Tibial nerve (tissue), 3 donors: ENCODE results near the gene ADGRL3.

ENCODE experiments used
- EP300 ChIP-seq, 2 donors: sonication (generic); formaldehyde crosslinking; IDR thresholded peaks; one replicate each; pipeline ENCODE4 v1.6.1; 2017; ENCODE audit warnings: antibody characterized with exemption in 2 of 2, mild to moderate bottlenecking in 1 of 2
- POLR2A ChIP-seq, 2 donors: fragments of 450-650 bp; IDR thresholded peaks; one replicate each; pipeline ENCODE4 v1.6.1; 2017; ENCODE audit warnings: antibody characterized with exemption in 2 of 2, mild to moderate bottlenecking in 2 of 2, moderate library complexity in 2 of 2

- TF ChIP-seq EP300 (IDR thresholded peaks at IDR 0.05) = no peak
- no peak for TF ChIP-seq POLR2A (IDR thresholded peaks at IDR 0.05)
Observed at GRCh38 chr4:61950625-61951024, 750.5 kb downstream of the ADGRL3 start.
